D341Med (cell line): Measurements from ENCODE around the gene SPINT2.
"Not testable (repeated sequence)": the region's sequence is repeated elsewhere in the genome, so short reads cannot be mapped to it uniquely, and the experiment has no call there.

Experiments used
- DNase-seq: peaks from one replicate; pipeline ENCODE4 v3.0.0; 2012; ENCODE audit warnings: low spot score

The SPINT2 gene, protein sequence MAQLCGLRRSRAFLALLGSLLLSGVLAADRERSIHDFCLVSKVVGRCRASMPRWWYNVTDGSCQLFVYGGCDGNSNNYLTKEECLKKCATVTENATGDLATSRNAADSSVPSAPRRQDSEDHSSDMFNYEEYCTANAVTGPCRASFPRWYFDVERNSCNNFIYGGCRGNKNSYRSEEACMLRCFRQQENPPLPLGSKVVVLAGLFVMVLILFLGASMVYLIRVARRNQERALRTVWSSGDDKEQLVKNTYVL

DNA sequence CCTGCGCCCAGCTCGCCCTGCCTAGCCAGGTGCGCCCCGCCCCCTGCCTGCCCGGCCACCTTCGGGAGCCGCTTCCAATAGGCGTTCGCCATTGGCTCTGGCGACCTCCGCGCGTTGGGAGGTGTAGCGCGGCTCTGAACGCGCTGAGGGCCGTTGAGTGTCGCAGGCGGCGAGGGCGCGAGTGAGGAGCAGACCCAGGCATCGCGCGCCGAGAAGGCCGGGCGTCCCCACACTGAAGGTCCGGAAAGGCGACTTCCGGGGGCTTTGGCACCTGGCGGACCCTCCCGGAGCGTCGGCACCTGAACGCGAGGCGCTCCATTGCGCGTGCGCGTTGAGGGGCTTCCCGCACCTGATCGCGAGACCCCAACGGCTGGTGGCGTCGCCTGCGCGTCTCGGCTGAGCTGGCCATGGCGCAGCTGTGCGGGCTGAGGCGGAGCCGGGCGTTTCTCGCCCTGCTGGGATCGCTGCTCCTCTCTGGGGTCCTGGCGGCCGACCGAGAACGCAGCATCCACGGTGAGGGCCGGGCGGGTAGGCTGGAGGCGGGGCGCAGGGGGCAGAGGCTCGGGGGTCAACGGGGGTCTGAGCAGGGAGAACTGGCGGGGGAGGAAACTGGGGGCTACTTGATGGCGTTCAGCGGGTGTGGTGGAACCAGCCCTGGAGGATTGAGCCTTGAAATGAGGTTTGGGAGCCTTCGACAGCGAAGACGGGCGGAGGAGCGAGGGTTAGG, at the start of gene SPINT2:
Gene SPINT2 (plus strand): TSS at position 88 of the 727 bp plus-strand sequence. CDS start 320 bp downstream, at position 408.
- DNase-seq = no peak

DNA sequence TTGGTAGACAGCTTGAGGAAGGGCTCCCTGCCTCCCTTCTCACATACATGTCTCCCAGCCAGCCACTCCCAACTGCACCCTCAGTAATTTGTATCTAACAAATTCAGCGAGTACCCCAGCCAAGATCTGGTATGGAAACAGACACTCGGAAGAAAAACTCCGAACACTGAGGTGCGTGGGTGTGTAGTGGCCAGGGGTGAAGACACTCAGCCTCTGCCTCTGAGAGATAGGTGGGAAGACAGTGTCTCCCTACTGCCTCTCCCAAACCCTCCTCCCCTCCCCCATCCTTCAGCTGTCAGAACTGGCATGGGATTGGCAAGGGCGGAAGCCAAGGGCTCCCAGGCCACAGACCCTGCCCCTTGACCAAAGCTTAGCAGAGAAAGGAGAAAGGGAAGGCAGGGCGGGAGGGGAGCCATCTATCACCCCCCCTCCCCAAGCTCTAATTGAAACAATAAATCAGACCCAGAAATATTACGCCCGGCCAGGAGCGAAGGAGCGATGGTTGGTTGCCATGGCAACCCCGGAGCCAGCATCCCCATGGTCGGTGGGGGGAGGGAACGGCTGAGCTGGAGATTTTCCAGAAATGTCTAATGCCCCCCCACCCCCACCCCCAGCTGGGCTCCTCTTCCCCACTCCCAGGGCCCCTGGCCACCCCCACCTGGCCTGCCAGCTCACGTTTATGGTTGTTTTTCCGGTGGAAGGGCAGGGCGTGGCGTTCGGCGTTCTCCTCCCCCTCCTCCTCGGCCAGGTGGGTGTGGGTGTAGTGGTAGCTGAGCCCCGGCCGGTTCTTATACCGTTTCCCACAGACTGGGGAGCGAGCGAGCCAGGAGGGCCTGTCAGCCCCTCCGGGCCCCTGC, 47.4 kb upstream of the SPINT2 start:
- DNase-seq = no peak

- no peak for DNase-seq
Observed at GRCh38 chr19:38218204-38218603, 46.2 kb upstream of the SPINT2 start.

DNA sequence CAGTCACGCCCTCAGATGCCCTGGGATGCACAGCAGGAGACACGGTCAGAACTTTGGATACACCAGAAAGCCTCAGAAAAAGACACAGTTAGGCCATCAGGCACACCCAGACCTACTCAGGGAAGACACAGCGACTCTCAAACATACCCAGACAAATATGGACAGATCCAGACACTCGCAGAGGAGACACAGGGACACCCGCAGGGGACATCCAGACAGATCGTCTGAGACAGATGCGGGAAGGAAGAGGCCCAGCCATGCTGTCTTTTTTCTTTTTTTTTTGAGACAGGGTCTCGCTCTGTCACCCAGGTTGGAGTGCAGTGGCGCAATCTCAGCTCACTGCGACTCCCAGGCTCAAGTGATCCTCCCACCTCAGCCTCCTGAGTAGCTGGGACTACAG, 45.2 kb upstream of the SPINT2 start:
- no peak for DNase-seq

GRCh38 chr19:38221421-38221820, 43.0 kb upstream of the SPINT2 start:
- DNase-seq = no peak

GRCh38 chr19:38221919-38222830, 42.2 kb upstream of the SPINT2 start:
- no peak for DNase-seq

GRCh38 chr19:38223119-38223523, 41.3 kb upstream of the SPINT2 start:
- no peak for DNase-seq

DNA sequence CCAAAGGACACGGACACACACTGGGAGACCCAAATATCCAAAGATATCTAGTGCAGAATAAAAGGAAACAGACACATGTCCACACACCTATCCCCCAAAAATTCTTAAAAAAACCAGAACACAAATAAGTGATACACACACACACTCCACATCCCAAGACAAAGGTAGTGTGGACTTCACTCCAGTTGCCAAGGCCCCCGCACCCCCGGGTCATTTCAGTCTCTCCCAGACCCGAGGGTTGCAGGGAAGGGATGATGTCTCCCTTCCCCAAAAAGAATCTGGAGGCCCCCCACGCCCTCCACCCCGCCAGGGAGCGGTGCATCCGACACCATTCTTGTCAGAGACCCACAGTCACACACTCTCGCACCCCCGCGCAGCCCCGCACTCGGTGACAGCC, 40.8 kb upstream of the SPINT2 start:
- DNase-seq = no peak

DNA sequence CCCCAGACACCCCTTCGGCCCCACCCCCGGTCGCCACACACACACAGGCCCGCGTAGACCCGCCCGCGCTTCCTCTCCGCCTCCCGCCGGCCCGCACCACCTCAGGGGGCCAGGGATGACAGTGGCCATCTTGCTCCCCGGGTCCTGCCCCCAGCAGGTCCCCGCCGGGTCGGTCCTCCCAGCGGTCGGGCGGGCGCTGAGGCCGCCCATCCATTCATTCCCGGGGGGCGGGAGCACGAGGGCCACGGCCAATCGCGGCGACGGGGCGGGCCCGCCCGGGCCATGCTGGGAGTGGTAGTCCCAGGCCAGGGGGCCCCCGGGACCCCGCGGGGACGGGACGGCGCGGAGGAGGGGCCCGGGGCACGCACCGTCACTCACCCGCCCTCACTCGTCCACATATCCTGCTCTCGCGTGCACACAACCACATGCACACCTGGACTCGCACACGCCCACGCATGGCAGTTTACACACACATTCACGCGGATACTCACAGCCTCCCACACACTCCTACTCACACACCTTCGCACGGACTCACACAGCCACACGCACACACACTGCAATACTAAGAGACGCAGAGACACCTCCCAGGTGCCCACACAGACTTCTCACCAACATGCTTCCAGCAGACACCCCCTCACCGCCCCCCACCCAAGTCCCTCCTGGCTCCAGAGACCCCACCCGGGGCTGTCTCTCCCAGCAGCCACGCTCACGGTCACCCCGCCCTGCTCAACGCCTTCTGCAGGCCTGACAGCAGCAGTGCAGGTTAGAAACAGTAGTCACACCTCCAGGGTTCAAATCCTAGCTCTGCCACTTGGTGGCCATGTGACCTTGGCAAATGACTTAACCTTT, 40.1 kb upstream of the SPINT2 start, which contains the start of gene DPF1:
Gene DPF1 (minus strand): TSS at position 209 of the 849 bp plus-strand sequence. CDS start 80 bp downstream, at position 129.
- peak; percentile 98 for DNase-seq

DNA sequence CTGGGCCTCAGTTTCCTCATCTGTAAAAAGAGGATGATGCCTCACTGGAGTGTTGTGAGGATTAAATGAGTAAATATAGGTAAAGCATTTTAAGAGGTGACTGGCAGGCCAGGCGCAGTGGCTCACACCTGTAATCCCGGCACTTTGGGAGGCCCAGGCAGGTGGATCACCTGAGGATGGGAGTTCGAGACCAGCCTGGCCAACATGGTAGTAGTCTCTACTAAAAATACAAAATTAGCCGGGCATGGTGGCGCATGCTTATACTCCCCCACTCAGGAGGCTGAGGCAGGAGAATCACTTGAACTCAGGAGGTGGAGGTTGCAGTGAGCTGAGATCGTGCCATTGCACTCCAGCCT, 39.5 kb upstream of the SPINT2 start:
- not testable (repeated sequence) for DNase-seq

DNA sequence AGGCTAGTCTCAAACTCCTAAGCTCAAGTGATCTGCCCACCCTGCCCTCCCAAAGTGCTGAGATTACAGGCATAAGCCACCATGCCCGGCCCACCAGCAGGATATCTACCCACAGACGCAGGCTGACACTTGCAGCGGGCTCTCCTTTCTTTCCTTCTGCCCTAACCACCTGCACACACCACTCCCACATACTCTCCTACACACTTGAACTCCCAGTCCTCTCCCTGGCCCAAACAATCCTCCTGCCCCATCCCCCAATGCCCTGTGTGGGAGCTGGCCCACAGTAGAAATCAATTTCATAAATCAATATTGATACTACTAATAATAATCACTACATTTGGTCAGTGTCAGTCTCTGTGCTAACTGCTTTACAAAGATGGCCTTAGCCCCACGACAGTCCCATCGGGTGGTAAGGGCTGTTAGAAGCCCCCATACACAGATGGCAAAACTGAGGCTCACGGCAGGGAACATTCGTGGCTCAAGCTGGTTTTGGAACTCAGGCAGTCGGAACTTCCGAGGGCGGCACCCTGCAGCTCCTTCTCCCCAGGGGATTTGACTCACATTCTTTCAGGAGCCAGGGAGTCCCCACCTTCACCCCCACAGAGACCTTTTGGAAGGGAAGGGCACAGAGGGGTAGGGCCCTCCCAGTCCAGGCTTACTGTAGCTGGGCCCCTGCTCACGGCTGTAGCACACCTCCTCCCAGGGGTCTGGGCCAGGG, 36.9 kb upstream of the SPINT2 start:
- DNase-seq = no peak

DNA sequence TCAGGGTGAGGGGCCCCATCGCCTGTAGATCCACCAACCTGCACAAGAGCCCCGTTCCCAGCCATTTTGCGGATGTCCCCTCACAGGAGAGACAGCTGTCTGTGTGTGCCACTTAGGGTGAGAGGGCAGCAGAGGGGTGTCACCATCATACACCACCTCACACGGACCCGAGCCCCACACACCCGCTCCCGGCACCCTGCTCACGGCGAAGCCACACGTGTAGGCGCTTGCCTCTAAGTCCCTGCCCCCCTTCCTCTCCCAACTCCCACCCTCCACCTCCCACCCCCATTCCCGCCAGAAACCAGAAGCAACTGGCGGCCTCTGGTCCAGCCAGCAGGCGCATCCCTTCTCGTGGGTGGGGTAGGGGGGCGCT, 36.4 kb upstream of the SPINT2 start:
- no peak for DNase-seq

DNA sequence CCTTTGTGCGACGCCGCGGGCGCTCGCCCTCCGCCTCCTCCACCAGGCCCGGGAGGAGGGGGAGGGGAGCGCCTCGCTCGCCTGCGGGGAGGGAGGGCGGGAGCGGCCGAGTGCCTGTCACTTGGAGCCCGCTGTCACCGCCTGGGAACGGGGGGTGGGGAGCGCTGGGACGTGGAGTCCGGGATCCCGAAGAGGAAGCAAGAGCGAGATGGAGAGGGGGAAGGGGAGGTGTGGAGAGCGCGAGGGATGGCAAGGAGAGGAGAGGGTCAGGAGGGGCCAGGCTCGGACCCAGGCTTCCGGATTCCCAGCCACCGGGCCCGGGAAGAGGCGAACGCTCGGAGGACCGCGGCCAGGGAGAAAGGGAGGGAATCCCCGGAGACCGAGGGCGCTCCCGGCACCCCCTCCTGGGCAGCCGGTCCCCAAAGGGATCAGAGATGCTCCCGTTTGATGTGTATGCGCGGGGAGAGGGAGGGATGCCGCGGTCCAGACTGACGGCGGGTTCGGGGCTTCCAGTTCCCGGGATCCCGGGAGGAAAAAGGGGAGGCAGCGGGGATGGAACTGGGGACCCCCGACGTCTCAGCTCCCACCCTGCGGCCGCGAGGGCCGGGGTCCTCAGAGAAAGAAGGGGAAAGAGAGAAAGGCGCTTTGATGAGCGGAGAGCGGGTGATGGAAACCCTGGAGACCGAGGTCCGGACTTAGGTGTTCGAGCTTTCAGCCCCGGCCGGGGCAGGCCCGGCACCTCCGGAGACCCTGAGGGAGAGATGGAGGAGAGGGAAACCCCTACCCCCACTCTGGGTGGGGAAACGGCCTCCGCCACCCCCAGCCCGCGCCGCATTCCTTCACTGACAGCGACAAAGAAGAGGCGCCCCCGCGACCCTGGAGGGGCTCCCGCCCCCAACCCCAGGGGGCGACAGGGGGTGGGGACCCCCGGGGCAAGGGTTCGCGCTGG, 35.6 kb upstream of the SPINT2 start:
- no peak for DNase-seq

GRCh38 chr19:38229585-38230073, 34.7 kb upstream of the SPINT2 start:
- peak; percentile 96 for DNase-seq

- DNase-seq = not testable (repeated sequence)
Observed at GRCh38 chr19:38230506-38231133, 33.8 kb upstream of the SPINT2 start.

DNA sequence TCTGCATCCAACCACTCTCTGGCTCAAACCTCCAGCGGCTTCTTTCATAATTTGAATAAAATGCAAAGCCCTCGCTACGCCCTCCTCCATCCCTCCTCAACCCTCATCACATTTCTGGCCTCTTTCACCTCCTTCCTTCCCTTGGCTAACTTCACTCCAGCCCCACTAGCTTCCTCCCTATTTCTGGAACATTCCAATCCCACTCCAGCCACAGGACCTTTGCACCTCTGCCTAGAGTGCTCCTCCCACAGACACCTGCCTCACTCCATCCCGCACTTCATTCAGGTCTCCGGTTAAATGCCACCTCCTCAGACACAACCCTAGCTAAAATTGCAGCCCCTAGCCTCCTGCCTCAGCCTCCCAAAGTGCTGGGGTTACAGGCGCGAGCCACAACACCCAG, 32.5 kb upstream of the SPINT2 start:
- DNase-seq = no peak

DNA sequence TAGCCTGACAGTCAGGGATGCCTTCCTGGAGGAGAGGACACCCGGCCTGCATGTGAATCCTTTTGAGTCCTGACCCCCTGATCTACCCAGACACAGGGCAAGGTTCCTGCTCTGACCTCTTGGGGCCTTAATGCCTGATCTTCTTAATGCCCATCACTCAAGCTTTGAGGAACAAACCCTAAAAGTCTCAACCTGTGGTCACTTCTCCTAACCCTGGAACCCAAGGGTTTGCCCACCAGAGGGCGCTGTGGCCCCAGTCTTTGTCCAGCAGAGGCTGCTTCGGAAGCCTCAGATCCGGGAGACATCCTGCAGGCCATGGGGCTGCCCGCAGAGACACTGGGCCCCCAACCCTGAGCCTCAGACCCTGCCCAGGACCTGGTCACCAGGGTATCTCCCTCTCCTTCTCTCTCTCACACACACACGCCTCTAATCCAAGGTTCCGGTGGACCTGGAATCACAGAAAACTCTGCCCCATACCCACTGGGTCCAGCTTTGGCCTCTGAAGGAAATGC, 30.6 kb upstream of the SPINT2 start:
- DNase-seq = peak; percentile 84

DNA sequence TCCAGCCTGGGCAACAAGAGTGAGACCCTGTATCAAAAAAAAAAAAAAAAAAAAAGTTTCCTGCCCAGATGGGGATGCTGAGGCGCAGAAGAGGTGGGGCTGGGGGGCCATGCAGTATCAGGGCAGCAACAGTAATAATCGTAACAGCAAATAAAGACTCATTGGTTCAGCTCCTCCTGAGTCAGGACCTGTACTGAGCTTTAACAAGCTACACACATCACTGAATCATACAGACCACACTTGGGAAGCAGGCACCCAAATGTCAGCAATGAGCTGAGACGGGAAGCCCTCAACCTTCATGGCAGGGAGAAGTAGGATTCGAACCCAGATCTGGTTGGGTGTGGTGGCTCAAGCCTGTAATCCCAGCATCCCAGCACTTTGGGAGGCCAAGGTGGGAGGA, 29.8 kb upstream of the SPINT2 start:
- DNase-seq = no peak
